Prostate gland (tissue), 2 donors: ENCODE data around the gene DDX23.

Source experiments
- CTCF ChIP-seq, 4 experiments: fragments of 200-600 bp in 2 of 4; fragments of 450-650 bp in 2 of 4; sonication (generic) in 2 of 4; IDR thresholded peaks; 1 replicate in 3 of 4; 2 replicates in 1 of 4; pipeline ENCODE4 v1.5.1; 2016 to 2019; ENCODE audit warnings: antibody characterized with exemption in 4 of 4, mild to moderate bottlenecking in 2 of 4, moderate library complexity in 2 of 4
- POLR2A ChIP-seq: fragments of 450-650 bp; IDR thresholded peaks from one replicate; pipeline ENCODE4 v1.6.1; 2016; ENCODE audit warnings: antibody characterized with exemption, mild to moderate bottlenecking
- POLR2AphosphoS5 ChIP-seq: sonication (generic); formaldehyde crosslinking; IDR thresholded peaks from one replicate; pipeline ENCODE4 v1.6.1; 2017; ENCODE audit warnings: antibody characterized with exemption

GRCh38 chr12:48890657-48891418 lies 38.9 kb upstream of the DDX23 start:
- TF ChIP-seq CTCF (IDR thresholded peaks at IDR 0.05) (peak; percentile 54 to 94 (median 86)), POLR2A (no peak), POLR2AphosphoS5 (peak; percentile 62)
